ENCODE measurements around the gene NTMT1.
A peak's percentile ranks its signal among the peaks of the same experiment; 100 is the strongest.
"Not testable (repeated sequence)": the region's sequence is repeated elsewhere in the genome, so short reads cannot be mapped to it uniquely, and the experiment has no call there.

NTMT1 gene

DNA sequence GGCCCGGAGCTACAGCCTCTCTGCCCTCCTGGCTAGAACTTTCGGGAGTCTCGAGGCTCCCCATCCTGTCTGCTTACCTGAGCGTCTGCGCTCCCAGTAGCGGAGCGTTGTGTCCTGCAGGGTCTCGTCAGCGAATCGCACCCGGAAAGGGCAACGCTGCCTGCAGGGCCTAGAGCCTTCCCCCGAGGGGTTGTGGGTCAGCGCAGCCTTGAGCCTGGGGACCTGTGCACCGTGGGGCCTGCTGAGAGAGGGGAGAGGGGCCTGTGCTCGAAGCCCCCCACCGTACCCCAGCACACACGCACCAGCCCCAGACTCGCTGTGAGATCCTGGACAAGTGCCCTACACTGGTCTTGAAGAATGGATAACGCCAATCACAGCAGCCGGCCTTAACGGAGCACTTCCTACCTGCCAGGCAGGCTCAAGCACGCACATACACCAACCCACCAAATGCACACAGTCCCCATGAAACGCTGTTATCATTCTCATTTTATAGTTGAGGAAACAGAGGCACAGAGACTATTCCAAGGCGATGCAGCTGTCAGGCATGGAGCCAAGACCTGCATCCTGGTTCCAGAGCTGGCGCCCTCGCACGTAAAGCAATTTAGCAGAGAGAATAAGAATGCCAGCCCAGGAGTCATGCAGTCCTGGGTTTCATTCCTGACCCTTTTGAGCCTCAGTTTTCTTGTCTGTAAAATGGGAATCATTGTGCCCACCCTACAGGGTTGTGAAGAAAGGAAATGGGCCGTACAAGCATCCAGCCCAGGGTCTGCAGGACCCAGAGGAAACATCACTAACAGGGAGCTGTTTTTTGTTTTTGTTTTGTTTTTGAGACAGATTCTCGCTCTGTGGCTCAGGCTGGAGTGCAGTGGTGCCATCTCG lies 10.3 kb upstream of the NTMT1 start:
- DNase-seq (ENCODE audit: low read depth) = no peak

DNA sequence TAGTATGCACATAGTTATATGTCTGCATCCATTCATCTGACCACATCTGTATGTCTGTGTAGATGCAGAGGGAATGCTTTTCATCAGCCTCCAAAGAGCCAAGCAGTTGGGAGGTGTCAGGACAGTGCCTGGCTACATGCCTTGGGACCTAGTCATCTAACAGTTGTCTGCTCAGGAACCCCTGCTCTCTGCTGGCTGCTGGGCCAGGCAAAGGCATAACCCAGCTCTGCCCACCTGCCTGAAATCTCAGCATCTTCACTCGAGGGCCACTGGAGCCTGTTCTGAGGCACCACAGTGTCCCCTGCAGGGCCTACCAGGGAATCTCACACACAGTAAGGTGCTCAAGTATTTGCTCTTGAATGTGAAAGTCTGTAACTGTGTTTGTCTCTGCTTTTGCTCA lies 8.8 kb upstream of the NTMT1 start:
- no peak for DNase-seq (ENCODE audit: low read depth)

DNA sequence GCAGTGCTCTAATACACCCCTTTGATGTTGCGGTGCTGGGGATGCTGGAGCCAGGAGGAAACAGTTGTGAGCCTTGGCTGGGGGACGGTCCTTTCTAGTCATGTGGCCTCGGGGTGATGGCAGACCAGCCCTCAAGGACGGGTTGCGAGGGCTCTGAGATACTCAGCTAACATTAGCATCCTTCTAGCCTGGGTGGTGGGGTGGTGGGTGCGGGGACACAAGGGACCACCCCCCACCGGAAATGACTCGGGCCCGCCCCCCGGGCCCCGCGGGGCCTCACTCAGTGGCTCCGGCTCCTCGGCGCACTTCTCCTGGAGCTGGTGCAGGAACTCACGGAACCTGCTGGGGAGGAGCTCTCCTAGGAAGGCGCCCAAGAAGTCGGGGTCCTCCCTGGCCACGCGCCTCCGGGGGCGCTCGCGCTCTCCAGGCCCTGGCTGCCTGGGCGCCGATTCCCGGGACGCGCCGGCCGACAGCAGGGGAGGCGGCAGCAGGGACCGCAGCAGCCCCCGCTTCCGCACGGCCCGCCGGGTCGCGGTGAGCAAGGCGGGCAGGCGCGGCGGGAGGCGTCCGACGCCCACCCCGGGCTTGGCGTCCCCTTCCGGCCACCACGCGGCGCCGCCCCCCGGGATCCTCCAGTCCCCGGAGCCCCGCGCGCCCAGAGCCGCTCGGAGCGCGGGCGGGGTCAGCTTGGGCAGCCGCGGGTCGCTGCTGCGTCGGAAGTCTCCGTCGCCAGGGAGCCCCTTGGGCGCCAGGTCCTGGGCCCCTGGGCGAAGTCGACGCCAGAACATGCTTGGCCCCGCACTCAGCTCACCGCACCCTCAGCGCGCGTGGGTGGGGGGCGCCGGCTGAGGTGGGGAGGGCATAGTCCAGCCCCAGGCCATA lies 5.9 kb upstream of the NTMT1 start:
- no peak for DNase-seq (ENCODE audit: low read depth)

DNA sequence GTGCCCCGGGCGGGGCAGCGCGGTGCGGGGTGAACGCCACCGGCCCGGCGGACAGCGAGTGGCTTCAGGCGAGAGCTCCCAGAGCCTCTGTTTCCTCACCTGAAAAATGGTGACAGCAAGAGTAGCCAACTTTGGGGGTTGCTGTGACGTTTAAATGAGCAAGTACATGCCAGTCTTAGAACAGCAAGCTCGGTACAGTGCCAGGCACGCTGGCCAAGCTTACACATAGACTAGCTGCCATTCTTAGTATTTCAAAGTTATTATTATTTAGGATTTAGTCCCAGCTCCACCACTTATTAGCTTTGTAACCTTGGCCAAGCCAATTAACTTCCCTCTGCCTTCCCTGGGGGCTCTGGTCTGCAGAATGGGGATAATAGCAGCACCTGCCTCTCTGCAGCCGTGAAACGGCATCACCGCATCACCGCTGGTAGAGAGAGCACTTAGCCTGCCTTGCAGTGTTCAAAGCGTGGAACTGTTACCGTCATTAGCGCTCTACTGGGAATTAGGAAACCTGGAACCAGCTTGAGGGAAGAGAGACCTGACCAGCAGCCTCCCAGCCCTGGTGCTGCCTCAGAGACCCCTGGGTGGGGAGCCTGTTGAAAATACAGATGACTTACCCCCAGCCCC lies 5.2 kb upstream of the NTMT1 start, which contains the start of gene C9orf50:
C9orf50 (minus strand) TSS at position 433 of the 627 bp plus-strand sequence. CDS start 527 bp downstream, outside the sequence.
- DNase-seq (ENCODE audit: low read depth) = no peak

DNA sequence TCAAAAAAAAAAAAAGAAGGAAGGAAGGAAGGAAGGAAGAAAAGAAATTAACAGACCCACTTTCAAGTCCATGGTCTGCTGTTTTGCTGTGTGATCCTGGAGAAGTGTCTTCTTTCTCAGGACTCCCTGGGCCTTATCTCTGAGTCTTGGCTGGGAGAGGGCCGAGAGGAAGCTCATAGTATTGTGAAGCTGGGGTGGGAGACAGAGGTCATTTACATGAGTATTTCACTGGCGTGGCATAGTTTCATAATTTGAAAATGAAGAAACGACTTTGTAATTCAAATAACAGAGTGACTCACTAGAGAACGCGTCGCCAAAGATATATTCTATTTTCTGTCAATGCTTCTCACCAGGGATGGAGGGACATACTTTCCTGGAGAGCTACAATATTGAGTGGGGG lies 2.6 kb upstream of the NTMT1 start:
- DNase-seq (ENCODE audit: low read depth) = no peak

DNA sequence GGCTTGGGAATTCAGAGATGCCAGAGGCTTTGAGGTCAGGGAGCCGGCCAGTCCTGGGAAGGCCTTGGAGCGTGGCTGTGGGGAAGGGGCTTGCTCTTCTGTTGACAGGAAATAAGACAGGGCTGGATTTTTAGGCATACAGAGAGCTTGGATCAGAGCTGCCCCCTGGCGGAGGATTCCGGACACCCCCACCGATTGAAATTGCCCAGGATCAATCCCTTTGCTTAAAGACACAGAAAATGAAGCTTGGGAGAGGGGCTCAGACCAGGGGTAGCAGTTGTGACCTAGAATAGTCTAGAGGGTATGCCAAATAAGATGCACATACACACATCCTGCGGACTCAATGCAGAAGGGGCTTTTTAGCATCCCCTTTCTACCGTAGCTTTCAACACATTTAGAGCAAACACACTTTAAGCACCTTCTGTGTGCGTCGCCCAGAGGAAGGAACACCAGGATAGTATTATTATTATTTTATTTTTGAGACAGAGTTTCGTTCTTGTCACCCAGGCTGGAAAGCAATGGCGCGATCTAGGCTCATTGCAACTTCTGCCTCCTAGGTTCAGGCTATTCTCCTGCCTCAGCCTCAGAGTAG lies 1.7 kb upstream of the NTMT1 start:
- no peak for DNase-seq (ENCODE audit: low read depth)

DNA sequence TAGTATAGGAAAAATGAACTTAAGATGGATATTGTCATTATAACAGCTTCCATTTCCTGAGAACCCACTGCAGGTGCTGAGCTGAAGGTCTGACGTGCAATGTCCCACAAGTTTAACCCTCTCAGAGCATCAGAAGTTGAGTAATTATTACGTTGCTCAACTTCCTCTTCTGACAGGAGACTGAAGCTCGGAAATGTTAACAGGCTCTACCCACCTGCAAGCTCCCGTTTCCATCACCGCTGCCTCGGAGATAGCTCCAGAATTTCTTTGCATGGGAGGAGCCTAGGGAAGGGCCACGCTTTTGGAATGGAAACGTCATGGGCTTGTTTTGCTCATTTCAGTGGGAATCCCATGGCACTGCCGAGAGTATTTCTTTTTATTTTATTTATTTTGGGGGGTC lies 1.0 kb upstream of the NTMT1 start:
- no peak for DNase-seq (ENCODE audit: low read depth)

DNA sequence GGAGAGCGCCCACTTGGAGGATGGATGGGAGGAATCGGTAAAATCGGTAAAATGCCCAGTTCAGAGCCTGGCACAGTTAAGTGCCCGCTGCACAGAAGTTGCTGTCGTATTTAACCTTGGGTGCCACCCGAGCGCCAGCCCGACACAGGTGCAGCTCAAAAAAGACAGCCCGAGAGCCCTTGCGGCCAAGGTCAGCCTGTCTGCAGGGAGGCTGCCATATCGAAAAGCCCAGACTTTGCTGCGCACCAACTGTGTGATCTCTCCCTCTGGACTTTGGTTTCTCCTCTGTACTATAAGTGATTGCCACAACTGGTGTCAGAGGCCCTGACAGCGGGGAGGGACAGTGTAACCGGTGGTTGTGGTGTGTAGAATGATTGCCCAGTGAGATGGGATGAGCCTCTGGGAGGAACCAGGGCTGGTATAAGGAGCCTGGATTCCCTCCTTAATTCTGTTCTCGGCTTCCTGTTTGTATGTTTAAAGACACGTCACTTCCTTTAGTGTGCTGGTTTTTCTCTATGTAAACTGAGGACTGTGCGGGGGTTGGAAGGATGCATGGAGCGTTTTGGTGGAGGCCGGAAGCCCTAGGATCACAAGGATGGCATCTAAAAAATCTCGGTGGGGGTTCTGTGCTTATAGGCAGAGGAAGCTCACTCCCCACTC lies 792 bp downstream of the NTMT1 start:
- DNase-seq (ENCODE audit: low read depth) = peak; percentile 77

DNA sequence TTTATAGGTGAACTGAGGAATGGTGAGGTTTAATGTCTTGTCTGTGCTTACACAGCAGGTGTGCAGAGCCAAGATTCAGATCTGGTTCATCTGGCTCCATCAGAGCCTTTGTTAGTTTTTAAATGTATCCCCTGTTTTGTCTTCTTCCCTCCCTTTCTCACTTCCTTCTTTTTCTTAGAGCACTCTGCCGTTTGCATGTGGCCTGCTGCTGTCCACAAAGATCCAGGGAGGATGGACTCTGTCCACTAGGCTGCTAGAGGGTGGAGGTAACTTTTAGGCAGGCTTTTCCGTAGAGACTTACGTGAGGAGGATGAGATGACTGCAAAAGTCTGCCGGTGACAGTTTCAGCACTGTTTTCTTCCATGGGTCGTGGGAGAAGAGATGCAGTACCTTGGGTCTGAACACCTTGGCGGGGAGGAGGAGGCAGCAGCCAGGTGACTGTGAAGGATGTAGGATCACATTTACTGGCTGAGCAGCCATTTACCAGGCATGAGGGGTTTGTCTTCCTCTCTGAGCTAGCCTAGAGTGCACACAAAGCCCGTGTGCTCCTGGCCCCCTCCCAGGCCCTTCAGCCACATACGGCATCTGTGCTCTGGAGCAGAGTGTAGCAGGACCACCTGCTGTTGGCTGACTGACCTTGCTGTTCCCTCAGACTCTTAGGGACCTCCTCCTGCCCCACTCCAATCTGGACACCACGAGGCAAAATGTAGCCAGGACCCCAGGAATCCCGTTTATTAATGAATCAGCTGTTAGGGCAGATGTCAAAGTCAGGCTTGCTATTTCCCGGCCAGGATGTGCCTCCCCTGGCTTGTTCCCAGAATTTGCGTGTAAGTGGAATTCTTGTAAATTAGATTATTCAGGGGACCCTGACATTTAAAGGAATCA lies 1.8 kb downstream of the NTMT1 start:
- no peak for DNase-seq (ENCODE audit: low read depth)

DNA sequence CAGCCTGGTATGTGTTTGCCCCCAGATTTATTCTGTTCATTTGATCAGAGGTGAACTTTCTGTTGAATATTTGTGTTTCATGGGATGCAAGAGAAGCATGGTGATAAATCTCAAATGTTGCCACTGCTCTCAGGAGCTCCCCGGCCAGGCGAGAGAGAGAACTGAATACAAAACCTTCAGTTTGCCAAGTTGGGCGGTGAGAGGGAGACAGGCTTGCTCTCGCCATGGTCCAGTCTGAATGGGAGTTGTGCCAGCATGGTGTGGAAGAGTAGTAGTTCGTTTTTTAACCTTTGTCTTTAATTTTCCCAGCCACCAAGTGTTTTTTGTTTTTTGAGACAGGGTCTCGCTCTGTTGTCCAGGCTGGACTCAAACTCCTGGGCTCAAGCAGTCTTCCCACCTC lies 2.7 kb downstream of the NTMT1 start:
- DNase-seq (ENCODE audit: low read depth) = no peak

DNA sequence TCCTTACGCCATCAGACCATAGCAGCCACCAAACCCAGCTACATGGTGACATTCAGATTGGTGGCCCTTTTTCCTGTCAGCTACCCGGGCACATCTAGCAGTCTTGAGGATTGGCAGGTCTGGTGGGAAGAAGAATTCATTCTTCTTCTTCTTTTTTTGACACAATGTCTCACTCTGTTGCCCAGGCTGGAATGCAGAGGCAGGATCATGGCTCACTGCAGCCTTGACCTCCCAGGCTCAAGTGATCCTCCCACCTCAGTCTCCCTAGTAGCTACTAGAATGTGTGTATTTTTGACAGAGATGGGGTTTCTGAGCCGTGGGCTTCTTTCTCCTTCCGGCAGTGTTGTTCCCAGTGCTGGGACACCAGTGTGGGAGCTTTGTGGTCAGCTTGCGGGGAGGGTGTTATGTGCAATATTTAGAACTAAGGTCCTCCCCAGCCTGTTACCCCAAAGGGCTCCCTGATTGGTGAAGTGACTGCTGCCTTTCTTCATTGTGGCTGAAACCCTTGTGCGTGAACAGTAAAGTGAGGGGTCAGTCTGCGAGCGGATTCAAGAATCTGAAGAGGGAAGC lies 3.4 kb downstream of the NTMT1 start:
- no peak for DNase-seq (ENCODE audit: low read depth)

DNA sequence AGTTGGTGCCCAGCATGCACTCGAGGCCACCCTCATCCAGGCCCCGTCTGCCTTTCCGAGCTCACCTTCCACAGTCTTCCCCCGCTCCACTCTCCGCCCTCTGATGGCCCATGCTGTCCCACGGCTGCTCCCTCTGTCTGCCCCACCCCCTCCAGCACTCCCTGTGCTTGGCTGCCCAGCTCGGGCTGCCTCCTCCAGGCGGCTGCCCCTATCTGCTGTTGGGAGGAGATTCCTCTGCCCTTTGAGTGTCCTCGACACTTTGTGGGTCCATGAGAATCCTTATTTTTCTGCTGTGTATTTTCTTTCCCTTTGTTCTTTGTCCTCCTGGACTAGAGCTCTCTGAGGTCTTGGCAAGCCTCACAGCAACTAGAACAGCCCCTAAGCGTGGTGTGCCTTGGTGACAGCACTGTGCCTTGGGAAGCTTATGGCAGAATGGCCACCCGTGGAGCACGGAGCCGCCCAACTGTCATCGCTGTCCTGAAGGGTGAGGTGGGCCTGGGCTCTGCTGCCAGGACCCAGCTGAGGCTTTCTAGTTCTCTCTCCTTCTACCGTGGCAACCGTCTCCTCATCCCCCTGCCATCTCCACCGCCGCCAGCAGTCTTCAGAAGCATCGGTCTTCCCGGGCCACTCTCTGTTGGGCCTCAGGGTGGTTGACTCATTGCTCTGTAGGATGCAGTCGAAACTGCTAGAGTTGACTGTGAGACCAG lies 5.2 kb downstream of the NTMT1 start:
- DNase-seq (ENCODE audit: low read depth) = no peak

DNA sequence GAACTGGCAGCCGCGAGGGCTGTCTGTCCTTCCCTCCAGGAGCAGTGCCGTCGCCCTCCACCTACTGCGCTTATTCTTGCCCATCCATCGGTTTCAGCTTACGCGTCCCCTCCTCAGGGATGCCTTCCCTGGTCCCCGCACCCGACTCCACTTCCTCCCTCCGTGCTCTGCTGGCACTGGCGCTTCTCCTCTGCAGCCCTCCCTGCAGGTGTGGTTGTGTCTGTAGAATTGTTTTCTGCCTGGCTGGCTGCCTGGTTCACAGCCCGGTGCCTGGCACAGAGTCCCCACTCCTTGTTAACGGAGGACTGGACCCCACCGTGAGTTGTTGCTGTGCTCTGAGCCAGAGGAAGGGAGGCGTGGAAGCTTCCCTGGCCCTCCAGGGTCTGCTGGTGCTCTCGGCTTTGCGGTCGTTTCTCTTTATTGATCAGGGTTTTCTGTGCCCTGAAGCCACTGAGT lies 5.7 kb downstream of the NTMT1 start:
- DNase-seq (ENCODE audit: low read depth) = no peak

DNA sequence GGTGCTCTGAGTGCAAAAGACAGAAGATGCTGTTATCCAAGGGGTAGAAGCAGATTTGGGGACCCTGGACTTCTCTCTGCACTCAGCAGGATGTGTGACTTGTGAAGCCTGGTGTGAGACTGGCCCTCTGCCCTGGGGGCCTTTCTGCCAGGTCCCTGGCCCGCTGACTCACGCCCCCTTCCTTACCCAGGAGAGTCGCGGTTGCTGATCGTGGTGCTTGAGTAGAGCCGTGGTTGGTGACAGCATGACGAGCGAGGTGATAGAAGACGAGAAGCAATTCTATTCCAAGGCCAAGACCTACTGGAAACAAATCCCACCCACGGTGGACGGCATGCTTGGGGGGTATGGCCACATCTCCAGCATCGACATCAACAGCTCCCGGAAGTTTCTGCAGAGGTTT lies 6.5 kb downstream of the NTMT1 start:
- no peak for DNase-seq (ENCODE audit: low read depth)

DNA sequence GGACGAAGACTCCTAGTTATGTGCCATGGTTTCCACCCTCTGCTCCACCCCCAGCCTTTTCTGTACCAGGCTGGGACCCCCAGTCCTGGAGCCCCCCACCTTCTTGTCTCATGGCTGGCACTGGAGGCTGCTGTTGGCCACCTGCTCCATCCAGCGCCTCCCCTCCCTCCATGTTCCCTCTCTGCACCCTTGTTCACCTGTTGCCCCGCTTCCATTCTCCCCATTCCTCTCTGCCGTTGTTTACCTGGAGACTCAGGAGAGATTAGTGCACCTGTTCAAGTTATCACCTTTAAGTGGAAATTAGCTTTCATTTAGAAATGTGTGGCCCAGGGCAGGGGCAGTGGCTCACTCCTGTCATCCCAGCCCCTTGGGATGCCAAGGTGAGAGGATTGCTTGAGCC lies 7.2 kb downstream of the NTMT1 start:
- DNase-seq (ENCODE audit: low read depth) = no peak

DNA sequence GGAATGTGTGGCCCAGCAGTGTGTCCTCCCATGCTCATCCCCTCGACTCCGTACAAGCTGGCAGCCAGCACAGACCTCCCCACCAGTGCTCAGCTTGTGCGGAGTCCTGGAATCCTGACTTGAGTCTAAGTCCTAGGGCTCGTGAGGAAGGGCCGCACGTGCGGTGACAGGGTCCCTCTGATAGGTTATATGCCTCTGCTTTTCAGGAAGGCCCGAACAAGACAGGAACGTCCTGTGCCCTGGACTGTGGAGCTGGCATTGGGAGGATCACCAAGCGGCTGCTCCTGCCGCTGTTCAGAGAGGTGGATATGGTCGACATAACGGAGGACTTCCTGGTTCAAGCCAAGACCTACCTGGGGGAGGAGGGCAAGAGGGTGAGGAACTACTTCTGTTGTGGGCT lies 7.9 kb downstream of the NTMT1 start:
- no peak for DNase-seq (ENCODE audit: low read depth)

DNA sequence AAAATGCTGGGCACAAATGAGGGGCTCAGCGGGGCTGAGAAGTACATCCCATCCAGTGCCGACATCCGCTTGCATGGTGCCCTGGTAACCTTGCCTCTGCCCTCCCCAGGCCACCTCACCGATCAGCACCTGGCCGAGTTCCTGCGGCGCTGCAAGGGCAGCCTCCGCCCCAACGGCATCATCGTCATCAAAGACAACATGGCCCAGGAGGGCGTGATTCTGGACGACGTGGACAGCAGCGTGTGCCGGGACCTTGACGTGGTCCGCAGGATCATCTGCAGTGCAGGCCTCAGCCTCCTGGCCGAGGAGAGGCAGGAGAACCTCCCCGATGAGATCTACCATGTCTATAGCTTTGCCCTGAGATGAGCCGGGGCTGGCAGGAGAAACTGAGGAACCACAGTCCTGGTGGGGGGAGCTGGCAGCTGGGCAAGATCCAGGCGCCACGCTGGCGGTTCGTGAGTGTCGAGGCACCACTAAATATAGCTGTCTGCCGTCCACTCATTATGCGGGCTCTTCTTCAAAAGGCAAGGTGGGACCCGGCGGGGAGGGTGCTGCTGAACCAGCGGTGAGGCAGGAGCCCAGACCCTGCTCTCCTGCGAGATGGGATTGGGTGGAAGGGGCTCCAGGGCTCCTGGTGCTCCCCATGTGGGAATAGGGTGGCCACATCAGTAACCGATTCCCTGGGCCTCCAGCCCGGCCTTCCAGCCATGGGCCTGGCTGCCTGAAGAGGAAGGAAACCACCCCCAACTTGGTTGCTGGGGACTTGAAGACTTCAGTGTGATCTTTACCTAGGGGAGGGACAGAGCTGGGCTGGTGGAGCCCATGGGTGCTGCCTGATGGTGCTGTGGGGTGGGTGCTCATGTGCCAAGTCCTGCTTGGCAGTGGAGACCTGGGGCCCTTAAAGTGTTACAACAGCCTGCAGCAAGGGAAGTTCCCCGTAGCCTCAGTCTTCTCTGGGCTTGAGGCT lies 9.4 kb downstream of the NTMT1 start:
- DNase-seq (ENCODE audit: low read depth) = no peak

DNA sequence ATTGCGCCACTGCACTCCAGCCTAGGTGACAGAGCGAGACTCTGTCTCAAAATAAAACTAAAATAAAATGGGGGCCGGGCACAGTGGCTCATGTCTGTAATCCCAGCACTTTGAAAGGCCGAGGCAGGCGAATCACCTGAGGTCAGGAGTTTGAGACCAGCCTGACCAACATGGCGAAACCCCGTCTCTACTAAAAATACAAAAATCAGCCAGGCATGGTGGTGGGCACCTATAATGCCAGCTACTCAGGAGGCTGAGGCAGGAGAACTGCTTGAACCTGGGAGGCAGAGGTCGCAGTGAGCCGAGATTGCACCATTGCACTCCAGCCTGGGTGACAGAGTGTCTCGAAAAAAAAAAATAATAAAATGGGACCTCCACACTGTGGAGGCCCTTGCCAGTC lies 10.4 kb downstream of the NTMT1 start:
- DNase-seq (ENCODE audit: low read depth) = not testable (repeated sequence)
